ENCODE data around the gene OR7G1. TPM values are rescaled to one million over a fixed set of nuclear protein-coding genes. Genes with fewer than 3 reads are reported as not detected.

Gene OR7G1
- total RNA-seq, 1 donor from 2014 or later: not detected

GRCh38 chr19:9128171-9128570 is 12.6 kb upstream of the OR7G1 start:
- Histone ChIP-seq H3K27me3 (peaks cover 1% of the 10 kb centered on the region), H3K4me1 (no peaks in the 10 kb centered on the region), H3K9me3 (no peaks in the 10 kb centered on the region), H3K36me3 (no peaks in the 10 kb centered on the region), H3K27ac (no peak overlapping the region), H3K4me3 (no peak overlapping the region)
- TF ChIP-seq, protein P1, sequence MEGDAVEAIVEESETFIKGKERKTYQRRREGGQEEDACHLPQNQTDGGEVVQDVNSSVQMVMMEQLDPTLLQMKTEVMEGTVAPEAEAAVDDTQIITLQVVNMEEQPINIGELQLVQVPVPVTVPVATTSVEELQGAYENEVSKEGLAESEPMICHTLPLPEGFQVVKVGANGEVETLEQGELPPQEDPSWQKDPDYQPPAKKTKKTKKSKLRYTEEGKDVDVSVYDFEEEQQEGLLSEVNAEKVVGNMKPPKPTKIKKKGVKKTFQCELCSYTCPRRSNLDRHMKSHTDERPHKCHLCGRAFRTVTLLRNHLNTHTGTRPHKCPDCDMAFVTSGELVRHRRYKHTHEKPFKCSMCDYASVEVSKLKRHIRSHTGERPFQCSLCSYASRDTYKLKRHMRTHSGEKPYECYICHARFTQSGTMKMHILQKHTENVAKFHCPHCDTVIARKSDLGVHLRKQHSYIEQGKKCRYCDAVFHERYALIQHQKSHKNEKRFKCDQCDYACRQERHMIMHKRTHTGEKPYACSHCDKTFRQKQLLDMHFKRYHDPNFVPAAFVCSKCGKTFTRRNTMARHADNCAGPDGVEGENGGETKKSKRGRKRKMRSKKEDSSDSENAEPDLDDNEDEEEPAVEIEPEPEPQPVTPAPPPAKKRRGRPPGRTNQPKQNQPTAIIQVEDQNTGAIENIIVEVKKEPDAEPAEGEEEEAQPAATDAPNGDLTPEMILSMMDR (IDR thresholded peaks at IDR 0.05): no peak
- DNase-seq: no peak
- intact Hi-C loops (cut with DNase I): no loop called here
- ATAC-seq: peak; percentile 73

DNA sequence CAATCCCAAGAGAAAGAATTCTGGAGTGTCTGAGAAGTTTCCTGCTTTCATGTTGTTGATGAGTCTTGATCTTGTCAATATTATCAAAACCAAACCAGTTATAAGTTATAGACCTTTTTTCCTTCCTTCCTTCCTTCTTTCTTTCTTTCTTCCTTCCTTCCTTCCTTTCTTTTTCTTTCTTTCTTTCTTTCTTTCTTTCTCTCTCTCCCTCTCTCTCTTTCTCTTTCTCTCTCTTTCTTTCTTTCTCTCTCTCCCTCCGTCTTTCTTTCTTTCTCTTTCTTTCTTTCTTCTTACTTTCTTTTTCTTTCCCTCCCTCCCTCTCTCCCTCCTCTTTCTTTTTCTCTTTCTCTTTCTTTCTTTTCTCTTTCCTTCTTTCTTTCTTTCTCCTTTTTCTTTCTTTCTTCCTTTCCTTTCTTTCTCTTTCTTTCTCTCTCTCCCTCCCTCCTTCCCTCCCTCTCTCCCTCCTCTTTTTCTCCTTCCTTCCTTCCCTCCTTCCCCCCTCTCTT is 11.4 kb upstream of the OR7G1 start, which contains the start of gene OR7G3:
OR7G3 (minus strand) TSS at position 51 of the 506 bp plus-strand sequence; CDS start at position 51, 0 bp downstream.
- H3K4me1 ChIP-seq: no peaks in the 10 kb centered on the region
- H3K4me3 ChIP-seq: no peak within 1 kb of the TSS
- ATAC-seq: no peak
- H3K27ac ChIP-seq: no peak within 1 kb of the TSS
- H3K9me3 ChIP-seq: no peaks in the 10 kb centered on the region
- intact Hi-C loops (cut with DNase I): no loop called here
- no peak for DNase-seq
- H3K36me3 ChIP-seq: no peaks in the 10 kb centered on the region
- H3K27me3 ChIP-seq: peaks cover 5% of the 10 kb centered on the region
- TF ChIP-seq, protein P1 (IDR thresholded peaks at IDR 0.05): no peak

GRCh38 chr19:9116547-9116946 is 984 bp upstream of the OR7G1 start:
- H3K4me1 ChIP-seq: no peaks in the 10 kb centered on the region
- H3K4me3 ChIP-seq: no peak overlapping the region
- no peaks in the 10 kb centered on the region for H3K27me3 ChIP-seq
- TF ChIP-seq, protein P1 (IDR thresholded peaks at IDR 0.05): no peak
- ATAC-seq (no peak), DNase-seq (no peak)
- intact Hi-C loops (cut with DNase I): no loop called here
- H3K9me3 ChIP-seq: no peaks in the 10 kb centered on the region
- H3K27ac ChIP-seq: no peak overlapping the region
- no peaks in the 10 kb centered on the region for H3K36me3 ChIP-seq

GRCh38 chr19:9109959-9110358 is 5.6 kb downstream of the OR7G1 start:
- H3K27ac ChIP-seq: no peak overlapping the region
- H3K4me3 ChIP-seq: no peak overlapping the region
- ATAC-seq: no peak
- no peaks in the 10 kb centered on the region for H3K4me1 ChIP-seq
- intact Hi-C loops (cut with DNase I): no loop called here
- no peaks in the 10 kb centered on the region for H3K36me3 ChIP-seq
- peaks cover 4% of the 10 kb centered on the region for H3K27me3 ChIP-seq
- no peaks in the 10 kb centered on the region for H3K9me3 ChIP-seq
- DNase-seq: no peak
- TF ChIP-seq, protein P1 (IDR thresholded peaks at IDR 0.05): no peak

GRCh38 chr19:9107375-9107774 is 8.2 kb downstream of the OR7G1 start, which contains the start of gene OR7G2:
Gene OR7G2 (minus strand): TSS chr19:9107475. CDS start chr19:9103243, 4,232 bp downstream.
- H3K4me3 ChIP-seq: no peak within 1 kb of the TSS
- H3K4me1 ChIP-seq: no peaks in the 10 kb centered on the region
- no peak for ATAC-seq
- H3K36me3 ChIP-seq: no peaks in the 10 kb centered on the region
- H3K27me3 ChIP-seq: peaks cover 4% of the 10 kb centered on the region
- no peaks in the 10 kb centered on the region for H3K9me3 ChIP-seq
- H3K27ac ChIP-seq: no peak within 1 kb of the TSS
- intact Hi-C loops (cut with DNase I): no loop called here
- DNase-seq: no peak
- TF ChIP-seq, protein P1 (IDR thresholded peaks at IDR 0.05): no peak

GRCh38 chr19:9086761-9087160 is 28.8 kb downstream of the OR7G1 start, which contains the start of gene OR1M1:
Gene OR1M1 (plus strand): TSS chr19:9087061. CDS start chr19:9093245, 6,184 bp downstream.
- ATAC-seq (no peak), DNase-seq (no peak)
- Histone ChIP-seq H3K27ac (no peak within 1 kb of the TSS), H3K36me3 (no peaks in the 10 kb centered on the region), H3K27me3 (no peaks in the 10 kb centered on the region), H3K4me3 (no peak within 1 kb of the TSS), H3K9me3 (no peaks in the 10 kb centered on the region), H3K4me1 (no peaks in the 10 kb centered on the region)
- TF ChIP-seq, protein P1 (IDR thresholded peaks at IDR 0.05): no peak
- intact Hi-C loops (cut with DNase I): no loop called here
